Forelimb muscle (tissue), 1 donor: ENCODE data around the gene LYL1. TPM values are rescaled to one million over a fixed set of nuclear protein-coding genes. Genes with fewer than 3 reads are reported as not detected.

Experiments used
- DNase-seq: peaks from one replicate; pipeline ENCODE4 v3.0.0-alpha.2; 2013; ENCODE audit warnings: low read depth
- polyA plus RNA-seq: library from polyadenylated mRNA; unstranded; fragments of 120-200 nt; gene quantifications from one replicate; pipeline ENCODE4 v1.2.1, GENCODE V29; 2013; ENCODE audit not compliant: insufficient read length

LYL1 gene
- polyA plus RNA-seq, 1 donor, result 5.4 TPM

- no peak for DNase-seq
These were observed 26.7 kb upstream of the LYL1 start for GRCh38 chr19:13129384-13129783.

- DNase-seq, result no peak
These were observed 25.9 kb upstream of the LYL1 start for GRCh38 chr19:13128583-13128982.

DNA sequence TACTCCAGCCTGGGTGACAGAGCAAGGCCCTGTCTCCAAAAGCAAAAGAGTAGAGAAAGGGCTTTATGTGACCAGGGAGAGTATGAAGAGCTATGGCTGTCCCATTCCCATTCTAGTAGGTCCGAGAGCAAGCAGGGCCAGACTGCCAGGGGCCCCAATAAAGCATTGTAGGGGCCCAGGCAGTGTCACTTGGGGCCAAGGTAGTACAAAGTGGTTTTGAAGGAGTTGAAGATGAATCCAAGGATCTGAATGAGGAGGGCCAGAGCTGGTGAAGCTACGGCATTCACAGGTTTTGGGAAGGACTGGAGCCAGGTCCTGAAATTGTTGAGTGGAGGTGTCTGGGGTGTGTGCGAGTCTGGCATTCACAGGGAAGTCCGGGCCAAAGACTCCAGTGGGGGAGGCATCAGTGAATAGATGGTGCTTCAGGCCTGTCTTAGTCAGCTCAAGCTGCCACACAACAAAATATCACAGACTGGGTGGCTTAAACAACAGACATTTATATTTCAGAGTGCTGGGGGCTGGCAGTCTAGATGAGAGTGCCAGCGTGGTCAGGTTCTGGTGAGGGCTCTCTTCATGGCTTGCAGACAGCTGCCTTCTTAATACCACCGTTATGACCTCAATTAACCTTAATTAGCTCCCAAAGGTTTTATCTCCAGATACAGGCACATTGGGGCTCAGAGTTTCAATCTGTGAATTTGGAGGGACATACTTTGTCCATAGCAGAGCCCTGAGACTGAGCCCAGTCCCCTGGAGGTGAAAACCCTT is 25.3 kb upstream of the LYL1 start:
- no peak for DNase-seq

GRCh38 chr19:13127051-13127450 is 24.4 kb upstream of the LYL1 start:
- DNase-seq, result no peak

DNA sequence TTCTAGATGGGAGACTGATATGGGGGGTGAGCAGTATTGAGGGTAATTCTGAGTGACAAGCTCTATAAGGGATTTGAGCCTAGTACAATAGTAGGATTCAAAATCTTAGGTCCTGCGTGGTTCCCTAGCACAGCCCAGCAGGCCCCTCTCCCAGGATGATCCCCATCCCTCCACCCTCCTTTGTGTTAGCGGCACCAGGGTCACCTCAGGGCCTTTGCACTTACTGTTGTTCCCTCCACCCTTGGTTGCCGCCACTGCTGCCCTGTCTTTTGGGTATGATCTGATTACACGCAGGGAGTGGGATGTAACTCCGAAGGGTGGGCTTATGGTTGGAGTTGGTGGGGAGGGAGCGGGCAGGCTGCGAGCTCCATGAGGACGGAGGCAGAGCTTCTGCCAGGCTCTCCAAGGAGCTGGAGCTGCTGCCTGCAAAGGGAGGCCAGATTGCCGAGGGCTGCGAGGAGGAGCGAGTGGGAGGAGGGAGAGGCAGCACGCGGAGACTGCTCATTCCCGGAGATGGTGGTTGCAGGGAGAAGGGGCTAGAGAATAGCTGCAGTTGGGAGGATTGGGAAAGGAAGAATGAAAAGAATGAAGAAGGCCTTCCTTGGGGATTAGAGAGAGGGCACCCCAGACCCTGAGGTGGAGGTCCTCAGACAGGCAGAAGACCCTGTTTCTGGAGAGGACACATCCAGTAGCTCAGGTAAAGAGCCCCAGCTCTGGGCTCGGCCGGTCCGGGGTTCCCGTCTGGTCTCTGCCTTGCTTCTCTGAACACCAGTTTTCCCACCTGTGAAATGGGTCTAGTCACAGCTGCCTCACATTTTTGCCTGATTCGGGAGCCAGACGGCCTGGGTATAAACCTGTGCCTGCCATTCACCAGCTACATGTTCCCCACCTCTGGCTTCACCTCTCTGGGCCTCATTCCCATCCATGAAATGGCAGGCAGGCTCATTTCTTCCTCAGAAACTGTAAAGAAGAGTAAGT is 20.6 kb upstream of the LYL1 start:
- no peak for DNase-seq

GRCh38 chr19:13122275-13122878 is 19.7 kb upstream of the LYL1 start:
- DNase-seq, result no peak

DNA sequence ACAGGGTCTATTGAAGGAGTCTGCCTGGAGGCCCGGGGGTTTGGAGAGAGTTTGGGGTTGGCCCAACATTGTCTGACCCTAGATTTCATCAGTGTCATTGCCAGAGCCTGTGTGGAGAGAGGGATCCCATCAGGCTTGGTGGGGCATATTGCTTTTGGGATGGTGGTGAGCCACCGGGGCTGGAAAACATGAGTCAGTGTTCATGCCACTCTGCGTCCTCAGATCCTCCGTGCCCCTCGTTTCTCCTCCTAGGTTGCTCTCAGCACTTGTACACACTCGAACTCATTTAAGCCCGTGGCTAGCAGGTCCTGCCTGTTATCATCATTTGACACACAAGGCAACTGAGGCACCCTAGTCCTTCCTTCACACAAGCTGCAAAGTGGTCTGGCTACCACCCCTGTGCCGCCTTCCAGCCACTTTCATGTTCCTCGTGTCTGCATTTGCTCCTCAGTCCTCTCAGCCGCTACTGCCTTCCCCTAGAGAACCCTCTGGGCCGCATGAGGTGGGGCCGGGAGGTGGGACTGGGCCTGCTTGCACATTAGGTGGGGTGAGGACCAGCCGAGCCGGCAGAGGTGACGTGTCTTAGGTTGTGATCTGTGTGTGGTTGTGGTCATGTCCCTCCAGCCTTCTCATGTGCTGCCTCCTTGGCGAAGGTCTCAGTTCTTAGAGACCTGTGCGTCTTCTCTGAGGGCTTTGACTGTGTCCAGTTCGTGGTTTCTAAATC is 19.1 kb upstream of the LYL1 start:
- no peak for DNase-seq

GRCh38 chr19:13120817-13121216 is 18.2 kb upstream of the LYL1 start:
- DNase-seq, result no peak

GRCh38 chr19:13120031-13120430 is 17.4 kb upstream of the LYL1 start:
- no peak for DNase-seq

DNA sequence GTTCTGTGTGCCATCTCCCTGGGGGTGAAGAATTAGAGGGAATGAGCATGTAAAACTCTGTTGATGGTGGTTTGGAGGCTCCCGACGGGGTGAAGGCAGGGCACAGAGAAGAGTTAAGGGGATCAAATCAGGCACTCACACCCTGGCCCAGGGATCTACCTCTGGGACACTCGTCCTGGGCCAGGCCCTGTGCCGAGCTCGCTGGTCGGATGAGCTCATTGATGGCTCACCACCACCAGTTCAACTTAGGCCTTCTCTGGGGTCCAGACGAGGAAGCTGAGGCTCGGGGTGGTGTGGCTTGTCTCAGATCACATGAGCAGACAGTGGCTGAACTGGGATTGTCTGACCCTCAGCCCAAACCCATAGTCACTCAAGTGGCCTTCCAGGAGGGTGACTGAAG is 17.0 kb upstream of the LYL1 start:
- DNase-seq, result no peak

DNA sequence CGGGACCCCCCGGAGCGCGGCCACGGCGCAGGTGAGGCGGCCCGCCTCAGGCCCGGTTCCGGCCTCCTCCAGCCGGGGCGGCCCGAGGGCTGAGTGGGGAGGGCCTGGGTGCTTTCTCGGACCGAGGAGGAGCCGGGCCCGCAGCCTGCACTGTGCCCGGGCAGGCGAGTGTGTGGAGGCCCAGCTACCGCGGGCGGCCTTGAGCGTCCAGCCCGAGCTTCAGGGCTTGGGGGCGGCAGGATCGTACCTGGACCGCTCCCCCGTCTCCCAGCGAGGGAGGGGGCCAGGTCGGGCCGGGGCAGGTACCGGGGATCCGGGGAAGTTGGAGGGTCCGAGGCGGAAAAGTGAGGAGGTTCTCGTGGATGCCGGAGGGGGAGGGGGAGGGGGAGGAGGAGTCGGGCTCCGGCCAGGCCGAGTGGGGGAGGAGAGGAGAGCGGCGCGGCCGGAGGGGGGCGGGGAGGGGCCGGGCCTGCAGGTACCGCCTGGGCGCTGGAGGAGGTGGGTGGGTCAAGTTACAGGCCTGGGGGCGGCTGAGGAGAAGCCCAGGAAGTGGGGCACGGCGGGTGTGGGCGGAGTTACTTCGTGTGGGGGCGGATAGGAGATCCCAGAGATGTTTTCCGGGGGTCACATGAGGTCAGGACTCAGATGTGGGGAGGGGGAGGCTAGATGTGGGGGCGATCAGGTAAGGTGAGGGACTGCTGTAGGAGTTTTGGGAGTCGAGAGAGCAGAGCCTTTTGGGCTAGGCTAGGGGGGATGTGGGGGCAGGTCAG is 16.0 kb upstream of the LYL1 start:
- DNase-seq, result no peak

- peak; percentile 60 for DNase-seq
These were observed 15.2 kb upstream of the LYL1 start, which contains the start of gene NACC1 for GRCh38 chr19:13117772-13118423. Gene NACC1 (plus strand): TSS chr19:13118264. CDS start chr19:13135208, 16,944 bp downstream.

- no peak for DNase-seq
These were observed 14.6 kb upstream of the LYL1 start for GRCh38 chr19:13117176-13117771.

GRCh38 chr19:13116282-13117175 is 13.9 kb upstream of the LYL1 start, which contains the start of gene TRMT1:
Gene TRMT1 (minus strand): TSS chr19:13116740. CDS start chr19:13116399, 341 bp downstream.
- DNase-seq, result peak; percentile 67

DNA sequence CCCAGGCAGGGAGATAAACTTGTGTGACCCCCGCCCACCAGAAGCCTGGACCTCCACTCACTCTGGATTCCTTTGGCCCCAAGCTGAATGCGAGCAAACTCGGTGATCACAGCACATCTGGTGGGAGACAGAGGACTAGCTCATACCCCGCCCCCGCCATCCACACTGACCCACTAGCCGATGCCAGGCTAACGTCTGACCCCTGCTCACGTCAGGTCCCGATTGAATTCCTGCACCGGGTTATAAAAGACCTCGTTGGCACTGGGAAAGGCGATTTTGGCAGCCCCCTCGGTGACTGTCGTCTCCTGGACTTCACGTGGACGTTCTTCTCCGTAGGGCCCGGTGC is 13.3 kb upstream of the LYL1 start:
- DNase-seq, result no peak

- no peak for DNase-seq
These were observed 9.9 kb upstream of the LYL1 start for GRCh38 chr19:13112555-13112954.

DNA sequence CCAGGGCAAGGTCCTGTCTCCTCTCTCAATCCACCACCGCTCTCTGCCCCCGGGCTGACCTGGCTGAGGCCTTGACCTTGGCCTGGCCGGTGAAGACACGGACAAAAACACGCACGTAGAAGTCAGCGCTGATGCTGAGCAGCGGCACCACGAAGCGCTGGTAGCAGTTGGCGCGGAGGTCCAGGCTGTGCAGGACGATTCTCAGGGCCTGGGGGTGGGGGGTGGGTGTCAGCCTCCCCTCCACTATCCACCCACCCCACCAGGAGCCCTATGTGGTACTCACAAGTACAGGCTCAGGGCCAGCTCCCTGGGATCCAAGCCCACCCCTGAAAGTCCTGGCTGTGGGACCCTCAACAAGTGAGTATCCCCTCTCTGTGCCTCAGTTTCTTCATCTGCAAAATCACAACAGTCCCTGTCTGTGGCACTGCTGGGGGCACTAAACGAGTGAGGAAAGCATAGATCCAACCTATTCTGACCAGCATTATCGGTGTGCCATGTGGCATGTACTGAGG is 7.5 kb upstream of the LYL1 start:
- DNase-seq, result no peak

DNA sequence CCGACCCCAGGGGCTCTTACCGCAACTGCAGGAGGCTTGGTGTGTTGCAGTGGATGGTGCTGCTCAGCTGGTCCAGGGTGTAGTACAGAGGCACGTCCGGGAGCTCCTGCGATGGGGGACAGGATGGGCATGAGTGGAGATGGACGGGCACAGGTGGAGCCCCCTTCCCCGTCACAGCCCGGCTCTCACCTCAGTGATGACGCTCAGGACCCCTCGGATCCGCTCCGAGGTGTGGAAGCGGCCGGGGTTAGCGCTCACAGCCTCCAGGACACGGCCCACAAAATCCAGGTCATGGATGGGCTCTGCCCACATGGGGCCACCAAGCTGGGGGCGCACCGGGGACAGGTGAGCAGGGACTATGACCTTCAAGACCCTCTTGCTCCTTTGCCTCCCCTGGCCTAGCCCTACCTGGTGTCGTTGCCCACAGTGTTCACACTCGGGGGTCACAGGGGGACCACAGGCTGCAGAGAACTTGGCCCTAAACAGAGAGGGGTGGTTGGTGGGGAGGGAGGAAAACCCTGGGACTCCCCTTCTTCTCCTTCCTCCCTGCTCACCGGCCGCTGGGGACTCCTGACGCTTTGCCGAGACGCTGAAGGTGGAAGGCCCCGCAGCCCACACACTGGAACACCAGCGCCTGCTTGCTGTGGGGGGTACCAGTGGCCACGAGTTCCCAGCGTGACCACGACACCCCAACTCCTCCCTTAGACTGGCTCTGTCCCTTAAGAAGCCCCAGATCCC is 6.9 kb upstream of the LYL1 start:
- DNase-seq, result no peak
